Measurements from ENCODE around the gene VPS13C. TPM values are rescaled to one million over a fixed set of nuclear protein-coding genes. Genes with fewer than 3 reads are reported as not detected.
"Not testable (repeated sequence)": the region's sequence is repeated elsewhere in the genome, so short reads cannot be mapped to it uniquely, and the experiment has no call there.

Gene VPS13C
- total RNA-seq, 1 donor = 117 TPM

- Histone ChIP-seq H3K4me2 (ENCODE audit: insufficient read depth, low read length) (no peak overlapping the region), H3K36me3 (ENCODE audit: insufficient read depth, low read length) (no peaks in the 10 kb centered on the region), H3K27ac (ENCODE audit: low read depth, low read length) (no peak overlapping the region), H3K79me2 (ENCODE audit: insufficient read depth, low read length) (peaks cover 73% of the 10 kb centered on the region), H3K27me3 (ENCODE audit: insufficient read depth, low read length) (no peaks in the 10 kb centered on the region), H4K20me1 (ENCODE audit: insufficient read depth, low read length) (peaks cover 14% of the 10 kb centered on the region), H3K4me3 (ENCODE audit: insufficient read depth, low read length) (no peak overlapping the region), H2AFZ (ENCODE audit: low read length) (no peak overlapping the region), H3K4me1 (ENCODE audit: insufficient read depth, low read length) (no peaks in the 10 kb centered on the region), H3K9me3 (ENCODE audit: low read depth, low read length) (no peaks in the 10 kb centered on the region)
- no peak for DNase-seq (ENCODE audit: insufficient read length, low spot score, missing footprints)
- no peak for TF ChIP-seq CTCF (IDR thresholded peaks at IDR 0.05; ENCODE audit: extremely low read depth, low read depth, low read length)
These were observed 7.5 kb downstream of the VPS13C start for GRCh38 chr15:62052713-62053112.

GRCh38 chr15:62051166-62051565, 9.1 kb downstream of the VPS13C start:
- Histone ChIP-seq H4K20me1 (ENCODE audit: insufficient read depth, low read length) (peaks cover 19% of the 10 kb centered on the region), H3K4me2 (ENCODE audit: insufficient read depth, low read length) (no peak overlapping the region), H3K27ac (ENCODE audit: low read depth, low read length) (no peak overlapping the region), H3K79me2 (ENCODE audit: insufficient read depth, low read length) (peaks cover 72% of the 10 kb centered on the region), H3K27me3 (ENCODE audit: insufficient read depth, low read length) (no peaks in the 10 kb centered on the region), H3K4me1 (ENCODE audit: insufficient read depth, low read length) (no peaks in the 10 kb centered on the region), H3K9me3 (ENCODE audit: low read depth, low read length) (no peaks in the 10 kb centered on the region), H3K4me3 (ENCODE audit: insufficient read depth, low read length) (no peak overlapping the region), H3K36me3 (ENCODE audit: insufficient read depth, low read length) (no peaks in the 10 kb centered on the region), H2AFZ (ENCODE audit: low read length) (no peak overlapping the region)
- TF ChIP-seq CTCF (IDR thresholded peaks at IDR 0.05; ENCODE audit: extremely low read depth, low read depth, low read length) = no peak
- DNase-seq (ENCODE audit: insufficient read length, low spot score, missing footprints) = no peak

GRCh38 chr15:62050115-62050514, 10.1 kb downstream of the VPS13C start:
- Histone ChIP-seq H3K4me3 (ENCODE audit: insufficient read depth, low read length) (no peak overlapping the region), H3K4me1 (ENCODE audit: insufficient read depth, low read length) (no peaks in the 10 kb centered on the region), H3K9me3 (ENCODE audit: low read depth, low read length) (no peaks in the 10 kb centered on the region), H2AFZ (ENCODE audit: low read length) (no peak overlapping the region), H3K27me3 (ENCODE audit: insufficient read depth, low read length) (no peaks in the 10 kb centered on the region), H4K20me1 (ENCODE audit: insufficient read depth, low read length) (peaks cover 22% of the 10 kb centered on the region), H3K36me3 (ENCODE audit: insufficient read depth, low read length) (no peaks in the 10 kb centered on the region), H3K4me2 (ENCODE audit: insufficient read depth, low read length) (no peak overlapping the region), H3K79me2 (ENCODE audit: insufficient read depth, low read length) (peaks cover 73% of the 10 kb centered on the region), H3K27ac (ENCODE audit: low read depth, low read length) (no peak overlapping the region)
- no peak for TF ChIP-seq CTCF (IDR thresholded peaks at IDR 0.05; ENCODE audit: extremely low read depth, low read depth, low read length)
- DNase-seq (ENCODE audit: insufficient read length, low spot score, missing footprints) = no peak

GRCh38 chr15:62048254-62048653, 12.0 kb downstream of the VPS13C start:
- not testable (repeated sequence) for H3K4me3 ChIP-seq (ENCODE audit: insufficient read depth, low read length); H3K27me3 ChIP-seq (ENCODE audit: insufficient read depth, low read length); H3K4me1 ChIP-seq (ENCODE audit: insufficient read depth, low read length); DNase-seq (ENCODE audit: insufficient read length, low spot score, missing footprints); H3K4me2 ChIP-seq (ENCODE audit: insufficient read depth, low read length); H3K36me3 ChIP-seq (ENCODE audit: insufficient read depth, low read length); H2AFZ ChIP-seq (ENCODE audit: low read length); H3K9me3 ChIP-seq (ENCODE audit: low read depth, low read length); H3K27ac ChIP-seq (ENCODE audit: low read depth, low read length)
- peaks cover 13% of the 10 kb centered on the region for H4K20me1 ChIP-seq (ENCODE audit: insufficient read depth, low read length)
- H3K79me2 ChIP-seq (ENCODE audit: insufficient read depth, low read length) = peaks cover 61% of the 10 kb centered on the region
